LNCaP clone FGC (cell line): ENCODE results near the gene BARD1.
"Not testable (repeated sequence)": the region's sequence is repeated elsewhere in the genome, so short reads cannot be mapped to it uniquely, and the experiment has no call there.

ENCODE experiments used
- DNase-seq: peaks from one replicate; pipeline ENCODE4 v3.0.0-alpha.2; 2011; ENCODE audit warnings: low read depth
- H3K4me3 ChIP-seq: 2 replicates; pipeline ENCODE4 v1.5.1; 2011; ENCODE audit warnings: mild to moderate bottlenecking, low read depth, low read length, control low read depth
- CTCF ChIP-seq: IDR thresholded peaks from 2 replicates; pipeline ENCODE4 v1.5.1; 2012; ENCODE audit warnings: mild to moderate bottlenecking; ENCODE audit not compliant: control insufficient read depth, insufficient read depth; ENCODE audit errors: extremely low read depth

Gene BARD1

DNA sequence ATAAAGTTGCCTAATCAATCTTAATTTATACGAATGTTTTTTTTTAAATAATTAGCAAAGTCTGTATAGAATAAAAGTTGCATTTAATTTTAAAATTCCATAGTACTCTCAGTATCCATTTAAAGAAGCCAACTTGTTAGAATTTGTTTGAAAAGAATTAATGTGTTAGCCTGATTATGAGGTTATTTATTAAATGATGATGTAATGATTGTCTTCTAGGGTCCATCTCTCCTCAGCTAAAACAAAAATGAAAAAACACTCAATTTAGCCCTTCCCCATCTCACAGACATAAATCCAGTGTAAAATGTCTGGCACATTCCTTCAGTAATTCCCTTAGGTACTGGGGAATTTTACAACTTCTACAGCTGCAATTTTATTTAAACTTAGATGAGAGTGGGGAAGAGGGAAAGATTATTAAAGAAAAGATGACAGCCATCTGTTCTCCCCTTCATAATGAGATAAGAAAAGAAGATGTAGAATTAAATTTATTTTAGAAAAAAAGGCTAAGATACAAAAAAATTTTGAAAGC lies 68.6 kb downstream of the BARD1 start:
- no peak for TF ChIP-seq CTCF
- no peak for DNase-seq
- no peak overlapping the region for H3K4me3 ChIP-seq

- no peak overlapping the region for H3K4me3 ChIP-seq
- TF ChIP-seq CTCF, result no peak
- DNase-seq, result no peak
Observed at GRCh38 chr2:214737188-214737587, 72.3 kb downstream of the BARD1 start.

DNA sequence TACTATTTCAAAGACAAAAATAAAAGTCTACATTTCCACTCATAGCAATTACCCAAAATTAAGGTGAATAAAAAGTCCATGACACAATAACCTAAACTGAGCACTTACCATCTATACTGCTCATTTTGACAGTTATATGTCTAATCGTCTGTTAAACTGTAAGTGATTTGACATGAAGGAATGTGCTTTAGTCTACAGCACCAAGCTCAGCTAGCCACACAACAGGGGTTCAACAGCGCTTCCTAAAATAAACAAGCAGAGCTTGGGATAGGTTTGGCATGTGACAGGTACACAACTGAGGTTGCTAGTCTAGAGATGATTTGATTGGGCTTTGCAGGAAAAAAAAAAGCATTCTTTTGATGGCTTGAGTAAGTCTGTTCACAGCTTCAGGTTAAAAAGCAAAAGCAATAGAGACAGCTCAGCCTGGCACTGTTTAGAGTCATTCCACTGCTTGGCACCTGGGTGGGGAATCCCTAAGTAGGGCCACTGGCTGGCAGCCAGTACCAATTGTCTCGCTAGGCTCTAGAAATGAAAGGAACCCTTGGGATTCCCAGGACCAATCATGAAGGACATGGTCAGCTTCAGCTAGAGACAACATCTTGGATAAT lies 78.6 kb downstream of the BARD1 start:
- no peak for DNase-seq
- no peak overlapping the region for H3K4me3 ChIP-seq
- TF ChIP-seq CTCF, result no peak

DNA sequence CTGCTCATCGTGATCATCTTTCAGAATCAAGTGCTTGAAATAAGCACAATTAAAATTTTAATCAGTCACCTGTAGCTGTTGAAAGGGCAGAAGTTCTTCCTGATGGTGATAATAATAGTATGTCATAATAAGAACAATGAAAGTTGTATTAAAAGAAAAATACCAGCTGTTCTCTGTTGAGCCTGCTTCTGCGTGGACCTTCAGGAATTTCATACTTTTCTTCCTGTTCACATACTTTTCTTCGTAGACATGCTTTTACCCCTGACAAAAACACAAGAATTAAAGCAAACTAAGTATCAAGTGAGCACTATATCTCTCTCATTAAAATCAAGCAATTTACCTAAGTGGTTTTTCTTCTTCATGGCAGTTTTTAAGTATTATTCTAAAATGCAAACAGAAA lies 79.2 kb downstream of the BARD1 start:
- DNase-seq, result no peak
- no peak for TF ChIP-seq CTCF
- H3K4me3 ChIP-seq, result no peak overlapping the region

- TF ChIP-seq CTCF, result no peak
- DNase-seq, result no peak
- no peak overlapping the region for H3K4me3 ChIP-seq
Observed at GRCh38 chr2:214724741-214725140, 84.7 kb downstream of the BARD1 start.

GRCh38 chr2:214717837-214718236 lies 91.6 kb downstream of the BARD1 start:
- not testable (repeated sequence) for DNase-seq, H3K4me3 ChIP-seq

GRCh38 chr2:214716811-214717560 lies 92.5 kb downstream of the BARD1 start:
- H3K4me3 ChIP-seq, result no peak overlapping the region
- no peak for TF ChIP-seq CTCF
- DNase-seq, result no peak
